ENCODE results near the gene DCUN1D1.

GRCh38 chr3:182971637-182972036, 8.7 kb downstream of the DCUN1D1 start:
- no peak for TF ChIP-seq CTCF (IDR thresholded peaks at IDR 0.05)
- TF ChIP-seq POLR2A (IDR thresholded peaks at IDR 0.05; ENCODE audit: low read depth): no peak
- TF ChIP-seq POLR2AphosphoS5 (IDR thresholded peaks at IDR 0.05): no peak
- TF ChIP-seq EP300 (IDR thresholded peaks at IDR 0.05): no peak

All from esophagus muscularis mucosa (tissue), 4 donors.